Endodermal cell (in vitro differentiated cells): ENCODE data around the gene PRORP. TPM values are rescaled to one million over a fixed set of nuclear protein-coding genes. Genes with fewer than 3 reads are reported as not detected.

ENCODE experiments used
- DNase-seq: peaks from one replicate; pipeline ENCODE4 v3.0.0-alpha.2; 2017
- H3K27ac ChIP-seq: 2 replicates; pipeline ENCODE4 v1.5.1; 2013; ENCODE audit warnings: mild to moderate bottlenecking, low read depth, low read length, moderate library complexity
- H3K27me3 ChIP-seq: 2 replicates; pipeline ENCODE4 v1.6.1; 2013; ENCODE audit warnings: mild to moderate bottlenecking, low read length, moderate library complexity; ENCODE audit not compliant: insufficient read depth, control insufficient read depth, poor library complexity, severe bottlenecking
- H3K36me3 ChIP-seq: 2 replicates; pipeline ENCODE4 v1.7.0; 2013; ENCODE audit warnings: mild to moderate bottlenecking, low read length, moderate library complexity; ENCODE audit not compliant: control insufficient read depth, insufficient read depth
- H3K4me1 ChIP-seq: one replicate; pipeline ENCODE4 v1.7.0; 2013; ENCODE audit warnings: low read length; ENCODE audit not compliant: control insufficient read depth, insufficient read depth
- H3K4me3 ChIP-seq: 2 replicates; pipeline ENCODE4 v1.5.1; 2013; ENCODE audit warnings: mild to moderate bottlenecking, low read length, moderate library complexity
- H3K9ac ChIP-seq: 2 replicates; pipeline ENCODE4 v1.6.1; 2013; ENCODE audit warnings: mild to moderate bottlenecking, low read length, moderate library complexity; ENCODE audit not compliant: poor library complexity, severe bottlenecking; ENCODE audit errors: extremely low read depth
- H3K9me3 ChIP-seq: 2 replicates; pipeline ENCODE4 v1.6.1; 2013; ENCODE audit warnings: mild to moderate bottlenecking, low read length, moderate library complexity; ENCODE audit not compliant: control insufficient read depth
- H3K27ac Mint-ChIP-seq: 2 replicates; pipeline ENCODE4 v1.8.0; 2020; ENCODE audit warnings: mixed read lengths
- H3K27me3 Mint-ChIP-seq: 2 replicates; pipeline ENCODE4 v1.8.0; 2021; ENCODE audit warnings: mild to moderate bottlenecking, mixed read lengths; ENCODE audit not compliant: insufficient read depth
- H3K36me3 Mint-ChIP-seq: 2 replicates; pipeline ENCODE4 v1.8.0; 2020; ENCODE audit warnings: low read depth, mixed read lengths
- H3K4me1 Mint-ChIP-seq: 2 replicates; pipeline ENCODE4 v1.8.0; 2020; ENCODE audit warnings: mixed read lengths
- H3K4me3 Mint-ChIP-seq: 2 replicates; pipeline ENCODE4 v1.8.0; 2020; ENCODE audit warnings: mild to moderate bottlenecking, moderate library complexity, mixed read lengths
- H3K9me3 Mint-ChIP-seq: 2 replicates; pipeline ENCODE4 v1.8.0; 2020; ENCODE audit warnings: mild to moderate bottlenecking, mixed read lengths
- WGBS, 2 experiments: methylation state at CpG; one replicate each; pipeline versions ENCODE4 v1.1.5 to v1.1.7; 2013; ENCODE audit warnings: missing lambda C conversion rate in 2 of 2, mixed read lengths in 1 of 2; ENCODE audit not compliant: insufficient coverage in 1 of 2, insufficient read length in 1 of 2; 5-methylcytosine and 5-hydroxymethylcytosine counted together
- total RNA-seq, 2 donors: library from RNA; stranded (reverse); fragmentation: NEBNext Ultra II Directional in 1 of 2; extraction: Animal tissue kit (Norgen Biotek cat#: 25700) in 1 of 2; gene quantifications; 2 replicates in 1 of 2; 3 replicates in 1 of 2; pipeline ENCODE4 v1.2.1, GENCODE V29; 2021
- TF ChIP-seq, protein P1 (sequence below): fragments of 200-600 bp; sonication (generic); conservative IDR thresholded peaks from 2 replicates; pipeline ENCODE4 v1.5.0; 2021; ENCODE audit warnings: antibody characterized with exemption, mild to moderate bottlenecking

PRORP gene
- total RNA-seq, 2 donors from 2014 or later = 45.6 to 57.2 TPM

DNA sequence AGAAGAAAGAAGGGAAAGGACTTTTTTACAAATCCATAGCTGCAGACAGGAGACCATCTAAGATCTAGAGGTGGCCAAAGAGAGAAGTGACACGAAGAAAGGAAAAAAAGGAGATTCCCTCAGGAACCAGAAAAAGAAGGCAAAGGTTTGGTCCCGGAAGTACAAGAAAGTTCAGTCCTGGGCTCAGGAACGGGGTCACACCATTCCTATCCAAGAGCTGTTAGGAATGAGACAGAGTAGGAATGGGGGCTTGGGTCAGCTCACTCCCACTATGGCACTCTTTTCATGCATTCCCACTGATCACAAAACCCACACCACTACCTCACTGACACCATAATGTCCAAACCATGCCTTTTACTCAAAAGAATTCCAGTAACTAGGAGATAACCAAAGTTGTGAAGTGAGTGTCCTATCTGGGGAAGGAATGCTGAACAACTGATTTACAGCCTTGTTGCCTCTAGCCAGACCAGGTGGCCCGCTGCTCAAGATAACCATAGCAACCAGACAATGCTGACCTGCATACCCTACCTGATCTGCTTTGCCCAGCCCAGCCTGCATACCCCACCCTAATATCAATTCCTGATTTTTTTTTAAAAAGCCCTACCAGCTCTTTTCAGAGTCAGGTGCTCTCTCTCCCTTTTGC is 8.9 kb upstream of the PRORP start:
- Mint-ChIP-seq H3K27ac (peak overlapping the region; percentile 73), H3K9me3 (peaks cover 19% of the 10 kb centered on the region), H3K4me1 (peaks cover 19% of the 10 kb centered on the region), H3K36me3 (peaks cover 69% of the 10 kb centered on the region), H3K4me3 (no peak overlapping the region), H3K27me3 (no peaks in the 10 kb centered on the region)
- peak; percentile 63 for DNase-seq
- TF ChIP-seq, protein P1, sequence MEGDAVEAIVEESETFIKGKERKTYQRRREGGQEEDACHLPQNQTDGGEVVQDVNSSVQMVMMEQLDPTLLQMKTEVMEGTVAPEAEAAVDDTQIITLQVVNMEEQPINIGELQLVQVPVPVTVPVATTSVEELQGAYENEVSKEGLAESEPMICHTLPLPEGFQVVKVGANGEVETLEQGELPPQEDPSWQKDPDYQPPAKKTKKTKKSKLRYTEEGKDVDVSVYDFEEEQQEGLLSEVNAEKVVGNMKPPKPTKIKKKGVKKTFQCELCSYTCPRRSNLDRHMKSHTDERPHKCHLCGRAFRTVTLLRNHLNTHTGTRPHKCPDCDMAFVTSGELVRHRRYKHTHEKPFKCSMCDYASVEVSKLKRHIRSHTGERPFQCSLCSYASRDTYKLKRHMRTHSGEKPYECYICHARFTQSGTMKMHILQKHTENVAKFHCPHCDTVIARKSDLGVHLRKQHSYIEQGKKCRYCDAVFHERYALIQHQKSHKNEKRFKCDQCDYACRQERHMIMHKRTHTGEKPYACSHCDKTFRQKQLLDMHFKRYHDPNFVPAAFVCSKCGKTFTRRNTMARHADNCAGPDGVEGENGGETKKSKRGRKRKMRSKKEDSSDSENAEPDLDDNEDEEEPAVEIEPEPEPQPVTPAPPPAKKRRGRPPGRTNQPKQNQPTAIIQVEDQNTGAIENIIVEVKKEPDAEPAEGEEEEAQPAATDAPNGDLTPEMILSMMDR = no peak
- H3K9me3 ChIP-seq = peaks cover 14% of the 10 kb centered on the region
- peaks cover 43% of the 10 kb centered on the region for H3K36me3 ChIP-seq
- H3K9ac ChIP-seq = peak overlapping the region; percentile 63
- no peaks in the 10 kb centered on the region for H3K4me1 ChIP-seq
- H3K27ac ChIP-seq = no peak overlapping the region
- H3K27me3 ChIP-seq = no peaks in the 10 kb centered on the region
- WGBS, 2 experiments = 86 to 97% methylated on average over 3 to 4 of the region's 4 CpGs
- H3K4me3 ChIP-seq = peak overlapping the region; percentile 53

- Mint-ChIP-seq H3K4me1 (peaks cover 19% of the 10 kb centered on the region), H3K27me3 (no peaks in the 10 kb centered on the region), H3K27ac (peak overlapping the region; percentile 73), H3K4me3 (no peak overlapping the region), H3K36me3 (peaks cover 69% of the 10 kb centered on the region), H3K9me3 (peaks cover 19% of the 10 kb centered on the region)
- H3K27ac ChIP-seq = no peak overlapping the region
- H3K9ac ChIP-seq = peak overlapping the region; percentile 63
- H3K9me3 ChIP-seq = peaks cover 14% of the 10 kb centered on the region
- peak overlapping the region; percentile 41 for H3K4me3 ChIP-seq
- no peaks in the 10 kb centered on the region for H3K4me1 ChIP-seq
- DNase-seq = no peak
- H3K27me3 ChIP-seq = no peaks in the 10 kb centered on the region
- TF ChIP-seq, protein P1 = no peak
- 100% methylated on average over 1 of the region's 2 CpGs; no CpG with 5 or more reads in 1 of the 2 experiments for WGBS, 2 experiments
- peaks cover 43% of the 10 kb centered on the region for H3K36me3 ChIP-seq
These were observed 8.3 kb upstream of the PRORP start for GRCh38 chr14:35114036-35114435.

- no peak for DNase-seq
- Mint-ChIP-seq H3K36me3 (peaks cover 61% of the 10 kb centered on the region), H3K27me3 (no peaks in the 10 kb centered on the region), H3K4me3 (no peak overlapping the region), H3K9me3 (peaks cover 14% of the 10 kb centered on the region), H3K4me1 (peaks cover 24% of the 10 kb centered on the region), H3K27ac (no peak overlapping the region)
- WGBS, 2 experiments = 100% methylated on average over 4 of the region's 4 CpGs
- no peak overlapping the region for H3K9ac ChIP-seq
- H3K27me3 ChIP-seq = no peaks in the 10 kb centered on the region
- no peaks in the 10 kb centered on the region for H3K4me1 ChIP-seq
- peaks cover 29% of the 10 kb centered on the region for H3K36me3 ChIP-seq
- peaks cover 12% of the 10 kb centered on the region for H3K9me3 ChIP-seq
- H3K27ac ChIP-seq = no peak overlapping the region
- H3K4me3 ChIP-seq = no peak overlapping the region
- TF ChIP-seq, protein P1 = no peak
These were observed 6.1 kb upstream of the PRORP start for GRCh38 chr14:35116242-35116641.
